DMS 273 treated with DMSO at 0.1 percent for 48 hours (cell line): ENCODE measurements around the gene MCRIP1.

Experiments used
- DNase-seq: peaks from one replicate; lab custom pipeline; 2025; lab: John Stamatoyannopoulos, UW

MCRIP1 gene

GRCh38 chr17:81803728-81804558 lies 29.1 kb downstream of the MCRIP1 start, which contains the start of gene GCGR:
Gene GCGR (plus strand): TSS chr17:81804150. CDS start chr17:81809019, 4,869 bp downstream.
- DNase-seq = no peak

- no peak for DNase-seq
Measured at GRCh38 chr17:81802856-81803643, 30.0 kb downstream of the MCRIP1 start.

GRCh38 chr17:81802048-81802758 lies 30.9 kb downstream of the MCRIP1 start:
- DNase-seq = no peak

- no peak for DNase-seq
Measured at GRCh38 chr17:81801327-81801726, 31.8 kb downstream of the MCRIP1 start.

GRCh38 chr17:81794509-81794908 lies 38.6 kb downstream of the MCRIP1 start:
- no peak for DNase-seq

GRCh38 chr17:81794074-81794476 lies 39.0 kb downstream of the MCRIP1 start:
- no peak for DNase-seq

GRCh38 chr17:81792675-81793615 lies 40.1 kb downstream of the MCRIP1 start:
- DNase-seq = no peak
